ENCODE measurements around the gene OR10H1. TPM values are rescaled to one million over a fixed set of nuclear protein-coding genes. Genes with fewer than 3 reads are reported as not detected.

OR10H1 gene
- total RNA-seq, 1 donor from 2014 or later, result not detected

- TF ChIP-seq CTCF (IDR thresholded peaks at IDR 0.05; ENCODE audit: insufficient read depth, low read length, severe bottlenecking), result no peak
- FAIRE-seq, result no peak
- no peak for DNase-seq (ENCODE audit: low read depth)
- no peaks in the 10 kb centered on the region for H3K36me3 ChIP-seq (ENCODE audit: control insufficient read depth, insufficient read depth, low read length)
- H3K27me3 ChIP-seq (ENCODE audit: control insufficient read depth, insufficient read depth, low read length), result no peaks in the 10 kb centered on the region
- H3K4me3 ChIP-seq (ENCODE audit: low read depth, low read length), result no peak overlapping the region
Measured at GRCh38 chr19:15759962-15760565, 55.4 kb downstream of the OR10H1 start.

- FAIRE-seq (no peak), DNase-seq (ENCODE audit: low read depth) (no peak)
- no peak for TF ChIP-seq CTCF (IDR thresholded peaks at IDR 0.05; ENCODE audit: insufficient read depth, low read length, severe bottlenecking)
- no peaks in the 10 kb centered on the region for H3K27me3 ChIP-seq (ENCODE audit: control insufficient read depth, insufficient read depth, low read length)
- H3K4me3 ChIP-seq (ENCODE audit: low read depth, low read length), result no peak overlapping the region
- no peaks in the 10 kb centered on the region for H3K36me3 ChIP-seq (ENCODE audit: control insufficient read depth, insufficient read depth, low read length)
Measured at GRCh38 chr19:15758379-15758778, 57.1 kb downstream of the OR10H1 start.

Other genes starting within 250 kb of the OR10H1 start
- not detected in 2 replicates for gene CYP4F8, start 200.4 kb downstream of the OR10H1 start, total RNA-seq
- gene CYP4F3, start 174.8 kb downstream of the OR10H1 start, total RNA-seq, result 2.9 and 3.2 TPM in 2 replicates
- gene CYP4F12, start 142.6 kb downstream of the OR10H1 start, total RNA-seq, result 2.6 and 7.8 TPM in 2 replicates
- gene OR10H2, start 87.6 kb downstream of the OR10H1 start, total RNA-seq, result not detected in 2 replicates
- not detected in 2 replicates for gene OR10H3, start 77.7 kb downstream of the OR10H1 start, total RNA-seq
- not detected in 2 replicates for gene OR10H5, start 28.0 kb downstream of the OR10H1 start, total RNA-seq
- gene CYP4F2, start 82.4 kb upstream of the OR10H1 start, total RNA-seq, result under 0.01 TPM in 1 of 2 replicates, not detected in the other
- gene CYP4F11, start 118.9 kb upstream of the OR10H1 start, total RNA-seq, result 0.79 and 2.7 TPM in 2 replicates
- not detected in 2 replicates for gene OR10H4, start 133.3 kb upstream of the OR10H1 start, total RNA-seq

Measured in bronchial epithelial cell (primary cell).